ENCODE data around the gene TCFL5.

Gene TCFL5

GRCh38 chr20:62884556-62884955, 22.9 kb upstream of the TCFL5 start:
- H3K36me3 ChIP-seq (ENCODE audit: insufficient read depth, insufficient read length, low read length): peaks cover 76% of the 10 kb centered on the region
- H3K9ac ChIP-seq (ENCODE audit: insufficient read length, low read depth): no peak overlapping the region
- peaks cover 11% of the 10 kb centered on the region for H3K4me1 ChIP-seq (ENCODE audit: insufficient read depth, insufficient read length)
- no peaks in the 10 kb centered on the region for H3K27me3 ChIP-seq (ENCODE audit: insufficient read depth, insufficient read length)
- no peak for TF ChIP-seq SUZ12 (IDR thresholded peaks at IDR 0.05; ENCODE audit: extremely low read depth, insufficient read depth, insufficient read length)
- no peak for TF ChIP-seq ZNF274 (IDR thresholded peaks at IDR 0.05; ENCODE audit: low read depth, low read length)
- no peak for TF ChIP-seq YY1 (IDR thresholded peaks at IDR 0.05; ENCODE audit: insufficient read depth, insufficient read length)
- H3K9me3 ChIP-seq (ENCODE audit: insufficient read depth, low read length): no peaks in the 10 kb centered on the region
- H3K4me3 ChIP-seq (ENCODE audit: insufficient read length, low read depth): no peak overlapping the region
- no peak for DNase-seq (ENCODE audit: low read depth, low spot score)

- H3K4me3 ChIP-seq (ENCODE audit: insufficient read length, low read depth): no peak overlapping the region
- no peaks in the 10 kb centered on the region for H3K27me3 ChIP-seq (ENCODE audit: insufficient read depth, insufficient read length)
- DNase-seq (ENCODE audit: low read depth, low spot score): no peak
- no peak overlapping the region for H3K9ac ChIP-seq (ENCODE audit: insufficient read length, low read depth)
- H3K4me1 ChIP-seq (ENCODE audit: insufficient read depth, insufficient read length): peaks cover 7% of the 10 kb centered on the region
- no peaks in the 10 kb centered on the region for H3K9me3 ChIP-seq (ENCODE audit: insufficient read depth, low read length)
- H3K36me3 ChIP-seq (ENCODE audit: insufficient read depth, insufficient read length, low read length): peaks cover 61% of the 10 kb centered on the region
- TF ChIP-seq ZNF274 (IDR thresholded peaks at IDR 0.05; ENCODE audit: low read depth, low read length) (no peak), SUZ12 (IDR thresholded peaks at IDR 0.05; ENCODE audit: extremely low read depth, insufficient read depth, insufficient read length) (no peak), YY1 (IDR thresholded peaks at IDR 0.05; ENCODE audit: insufficient read depth, insufficient read length) (no peak)
Observed at GRCh38 chr20:62882426-62882825, 20.8 kb upstream of the TCFL5 start.

GRCh38 chr20:62881662-62882395, 20.2 kb upstream of the TCFL5 start:
- no peak overlapping the region for H3K9ac ChIP-seq (ENCODE audit: insufficient read length, low read depth)
- no peak for TF ChIP-seq SUZ12 (IDR thresholded peaks at IDR 0.05; ENCODE audit: extremely low read depth, insufficient read depth, insufficient read length)
- TF ChIP-seq ZNF274 (IDR thresholded peaks at IDR 0.05; ENCODE audit: low read depth, low read length): no peak
- TF ChIP-seq YY1 (IDR thresholded peaks at IDR 0.05; ENCODE audit: insufficient read depth, insufficient read length): no peak
- no peaks in the 10 kb centered on the region for H3K27me3 ChIP-seq (ENCODE audit: insufficient read depth, insufficient read length)
- H3K4me1 ChIP-seq (ENCODE audit: insufficient read depth, insufficient read length): peaks cover 7% of the 10 kb centered on the region
- DNase-seq (ENCODE audit: low read depth, low spot score): no peak
- peaks cover 60% of the 10 kb centered on the region for H3K36me3 ChIP-seq (ENCODE audit: insufficient read depth, insufficient read length, low read length)
- no peaks in the 10 kb centered on the region for H3K9me3 ChIP-seq (ENCODE audit: insufficient read depth, low read length)
- H3K4me3 ChIP-seq (ENCODE audit: insufficient read length, low read depth): no peak overlapping the region

- H3K4me1 ChIP-seq (ENCODE audit: insufficient read depth, insufficient read length): peaks cover 6% of the 10 kb centered on the region
- TF ChIP-seq YY1 (IDR thresholded peaks at IDR 0.05; ENCODE audit: insufficient read depth, insufficient read length) (no peak), ZNF274 (IDR thresholded peaks at IDR 0.05; ENCODE audit: low read depth, low read length) (no peak), SUZ12 (IDR thresholded peaks at IDR 0.05; ENCODE audit: extremely low read depth, insufficient read depth, insufficient read length) (no peak)
- DNase-seq (ENCODE audit: low read depth, low spot score): no peak
Observed at GRCh38 chr20:62880935-62881661, 19.5 kb upstream of the TCFL5 start.

GRCh38 chr20:62880147-62880934, 18.7 kb upstream of the TCFL5 start:
- no peak for DNase-seq (ENCODE audit: low read depth, low spot score)
- Histone ChIP-seq H3K9ac (ENCODE audit: insufficient read length, low read depth) (no peak overlapping the region), H3K9me3 (ENCODE audit: insufficient read depth, low read length) (no peaks in the 10 kb centered on the region), H3K27me3 (ENCODE audit: insufficient read depth, insufficient read length) (no peaks in the 10 kb centered on the region), H3K4me3 (ENCODE audit: insufficient read length, low read depth) (no peak overlapping the region), H3K36me3 (ENCODE audit: insufficient read depth, insufficient read length, low read length) (peaks cover 46% of the 10 kb centered on the region), H3K4me1 (ENCODE audit: insufficient read depth, insufficient read length) (peaks cover 3% of the 10 kb centered on the region)
- no peak for TF ChIP-seq ZNF274 (IDR thresholded peaks at IDR 0.05; ENCODE audit: low read depth, low read length)

More at GRCh38 chr20:62880935-62881661, 19.5 kb upstream of the TCFL5 start:
- peaks cover 53% of the 10 kb centered on the region for H3K36me3 ChIP-seq (ENCODE audit: insufficient read depth, insufficient read length, low read length)
- no peaks in the 10 kb centered on the region for H3K9me3 ChIP-seq (ENCODE audit: insufficient read depth, low read length)
- H3K4me3 ChIP-seq (ENCODE audit: insufficient read length, low read depth): no peak overlapping the region
- H3K27me3 ChIP-seq (ENCODE audit: insufficient read depth, insufficient read length): no peaks in the 10 kb centered on the region
- H3K9ac ChIP-seq (ENCODE audit: insufficient read length, low read depth): no peak overlapping the region

- H3K27me3 ChIP-seq (ENCODE audit: insufficient read depth, insufficient read length): no peaks in the 10 kb centered on the region
- TF ChIP-seq YY1 (IDR thresholded peaks at IDR 0.05; ENCODE audit: insufficient read depth, insufficient read length): no peak
- H3K4me3 ChIP-seq (ENCODE audit: insufficient read length, low read depth): no peak overlapping the region
- peaks cover 6% of the 10 kb centered on the region for H3K4me1 ChIP-seq (ENCODE audit: insufficient read depth, insufficient read length)
- no peak for DNase-seq (ENCODE audit: low read depth, low spot score)
- H3K36me3 ChIP-seq (ENCODE audit: insufficient read depth, insufficient read length, low read length): peaks cover 41% of the 10 kb centered on the region
- no peak overlapping the region for H3K9ac ChIP-seq (ENCODE audit: insufficient read length, low read depth)
- H3K9me3 ChIP-seq (ENCODE audit: insufficient read depth, low read length): no peaks in the 10 kb centered on the region
Observed at GRCh38 chr20:62879275-62880146, 17.9 kb upstream of the TCFL5 start.
